Smooth muscle cell of the brain vasculature (primary cell): Measurements from ENCODE around the gene FGD5.

Experiments
- DNase-seq: peaks from one replicate; pipeline ENCODE4 v3.0.0-alpha.2; 2012; ENCODE audit warnings: low read depth, low spot score

FGD5 gene

DNA sequence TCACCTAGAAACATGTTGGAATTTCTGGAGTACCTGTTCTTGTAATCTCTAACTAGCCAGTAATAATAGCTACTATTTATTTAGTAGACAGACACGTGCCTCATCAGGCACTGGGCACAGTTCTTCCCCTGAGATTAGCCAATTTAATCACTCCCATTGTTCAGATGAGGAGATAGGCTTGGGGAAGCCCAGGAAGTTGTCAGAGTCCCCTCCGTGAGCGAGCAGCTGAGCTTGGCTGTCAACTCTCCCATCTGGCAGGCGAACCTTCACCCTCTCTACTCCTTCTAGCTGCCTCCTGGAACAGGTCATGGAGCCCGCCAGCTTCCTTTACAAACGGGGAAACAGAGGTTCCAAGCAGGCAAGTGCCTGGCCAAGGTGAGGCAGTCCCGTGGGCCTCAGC lies 31.1 kb upstream of the FGD5 start:
- DNase-seq, result no peak

DNA sequence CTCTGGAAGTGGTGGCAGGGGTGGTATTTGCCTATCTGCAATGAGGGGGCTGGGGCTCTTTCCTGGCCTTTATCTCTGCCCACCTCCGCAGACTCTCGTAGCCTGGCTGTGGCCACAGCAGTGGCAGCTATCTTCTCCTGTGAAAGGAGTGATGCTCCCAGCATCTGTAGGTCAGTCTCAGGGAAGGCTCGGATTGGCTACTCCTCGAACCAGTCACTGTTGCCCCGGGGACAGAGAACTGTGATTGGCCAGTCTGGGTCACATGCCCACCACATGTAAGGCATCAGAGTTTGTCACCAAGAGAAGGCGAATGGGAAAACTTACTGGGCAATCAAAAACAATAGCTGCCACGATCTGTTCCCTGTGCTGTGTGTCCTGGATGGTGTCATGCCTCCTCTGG lies 30.1 kb upstream of the FGD5 start:
- DNase-seq, result no peak

DNA sequence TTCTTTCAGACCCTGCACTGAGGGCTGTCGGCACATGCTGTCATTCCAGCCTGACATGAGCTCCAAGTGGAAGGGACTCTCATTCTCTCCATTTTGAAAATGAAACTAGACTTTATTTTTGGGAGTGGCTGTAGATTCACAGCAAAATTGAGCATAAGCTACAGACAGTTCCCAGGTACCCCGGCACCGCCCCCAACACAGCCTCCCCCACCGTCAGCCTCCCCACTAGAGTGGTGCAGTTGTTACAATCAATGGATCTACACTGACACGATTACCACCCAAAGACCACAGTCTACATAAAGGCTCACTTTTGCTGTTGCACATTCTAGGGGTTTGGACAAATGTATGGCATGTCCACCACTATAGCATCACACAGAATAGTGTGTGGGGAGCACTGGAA lies 29.5 kb upstream of the FGD5 start:
- DNase-seq, result no peak

DNA sequence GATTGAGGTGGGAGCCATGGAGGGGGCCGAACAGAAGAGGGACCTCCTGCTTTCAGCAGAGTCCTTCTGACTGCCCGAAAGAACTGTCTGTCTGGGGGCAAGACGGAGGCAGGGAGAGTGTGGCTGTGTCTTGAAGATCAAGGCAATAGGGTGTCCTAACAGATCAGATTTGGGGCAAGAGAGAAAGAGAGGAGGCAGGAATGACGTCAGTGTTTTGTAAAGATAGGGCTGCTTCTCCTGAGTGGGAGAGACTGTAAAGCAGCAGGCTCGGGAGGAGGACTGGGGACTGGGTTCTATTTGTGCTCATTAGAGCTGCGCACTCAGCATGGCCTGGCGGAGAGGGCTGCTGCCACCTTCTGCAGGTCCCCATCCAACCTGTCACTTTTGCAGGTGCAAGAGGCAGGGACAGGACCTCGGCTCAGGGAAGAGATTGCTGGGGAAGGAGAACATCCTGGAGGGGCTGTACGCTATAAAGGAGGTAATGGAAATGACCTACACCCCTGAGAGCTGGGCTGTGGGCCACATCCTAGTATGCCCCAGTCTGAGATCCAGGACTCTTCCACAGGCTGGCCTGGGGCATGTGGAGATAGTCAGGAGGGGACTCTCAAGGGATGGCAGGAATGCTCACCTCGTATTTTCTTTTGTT lies 29.0 kb upstream of the FGD5 start:
- DNase-seq, result no peak

DNA sequence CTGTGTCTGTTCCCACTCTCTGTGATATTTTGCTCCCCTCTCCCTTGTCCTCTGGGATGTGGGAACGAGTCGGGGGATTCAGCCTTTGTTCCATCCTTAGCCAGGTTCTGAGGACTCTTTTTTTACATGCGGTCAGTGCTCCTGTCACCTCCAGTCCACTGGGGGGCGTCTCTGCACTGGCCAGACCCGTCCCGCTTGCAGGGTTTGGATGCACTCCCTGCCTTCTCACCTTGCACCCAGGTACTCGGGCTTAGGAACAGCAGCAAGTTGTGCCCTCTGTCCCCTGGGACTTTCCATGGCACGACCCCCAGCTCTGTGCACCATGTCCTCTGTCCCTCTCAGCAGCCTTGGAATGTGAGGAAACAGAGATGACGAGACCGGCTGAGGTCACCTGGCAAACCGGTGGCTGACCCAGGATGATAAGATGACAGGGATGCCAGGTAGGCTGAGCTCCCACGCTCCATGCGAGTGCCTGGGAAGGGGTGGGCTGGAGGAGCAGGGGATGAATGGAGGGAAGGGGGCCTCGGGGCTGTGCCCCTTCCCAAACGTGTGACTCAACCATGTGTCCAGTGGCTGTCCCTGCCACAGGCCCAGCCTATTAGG lies 27.3 kb upstream of the FGD5 start:
- DNase-seq, result no peak

DNA sequence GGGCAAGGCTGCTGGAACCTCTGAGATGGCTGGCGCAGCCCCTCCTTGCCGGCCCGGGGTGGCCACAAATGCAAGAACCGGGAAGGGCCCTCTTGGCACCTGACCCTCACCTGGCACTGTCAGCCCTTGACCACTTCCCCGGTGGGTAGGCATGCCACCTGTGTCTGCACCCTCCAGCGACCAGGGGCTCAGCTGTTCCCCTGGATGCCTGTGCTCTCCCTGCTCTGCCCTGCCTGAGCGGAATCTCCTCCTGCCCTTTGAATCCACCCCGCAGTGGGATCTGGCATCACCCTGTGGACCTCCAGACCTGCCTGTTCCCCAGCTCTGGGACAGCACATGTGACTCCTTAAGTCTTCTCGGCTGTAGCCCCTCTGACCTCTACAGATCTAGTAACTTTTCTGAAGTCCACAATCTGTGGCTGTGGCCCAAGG lies 26.1 kb upstream of the FGD5 start:
- no peak for DNase-seq

DNA sequence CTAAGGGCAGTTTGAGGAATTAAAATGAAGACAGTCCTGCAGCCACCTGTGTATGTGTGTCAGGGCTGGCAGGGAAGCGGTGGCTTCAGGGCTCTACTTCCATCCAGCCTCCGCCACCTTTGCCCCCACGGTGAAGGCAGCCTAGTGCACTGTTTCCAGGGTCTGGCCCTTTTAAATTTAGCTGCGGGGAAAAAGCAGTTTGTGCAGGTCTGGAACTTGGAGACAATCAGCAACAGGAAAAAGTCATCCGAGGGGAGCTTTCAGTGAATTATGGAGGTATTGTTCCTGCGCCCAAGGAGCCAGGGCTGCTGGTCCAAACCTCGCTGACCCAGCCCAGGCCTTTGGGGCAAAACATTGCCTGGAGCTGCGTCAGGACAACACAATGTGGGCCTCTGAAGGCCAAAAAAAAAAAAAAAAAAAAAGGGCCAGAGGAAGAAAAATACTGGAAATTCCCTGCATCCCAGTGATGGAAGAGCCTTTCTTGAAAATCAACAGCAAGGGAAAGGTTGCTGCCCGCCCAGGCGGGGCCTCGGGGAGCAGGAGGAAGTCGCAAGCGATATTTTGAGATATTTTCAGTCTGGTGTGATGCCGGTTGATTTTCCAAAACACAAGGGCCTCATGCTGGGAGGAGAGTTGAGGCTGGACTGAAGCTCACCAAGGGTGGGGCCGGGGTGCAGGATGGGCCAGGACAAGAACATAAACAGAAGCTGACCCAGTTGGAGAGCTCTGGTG lies 25.5 kb upstream of the FGD5 start:
- no peak for DNase-seq

DNA sequence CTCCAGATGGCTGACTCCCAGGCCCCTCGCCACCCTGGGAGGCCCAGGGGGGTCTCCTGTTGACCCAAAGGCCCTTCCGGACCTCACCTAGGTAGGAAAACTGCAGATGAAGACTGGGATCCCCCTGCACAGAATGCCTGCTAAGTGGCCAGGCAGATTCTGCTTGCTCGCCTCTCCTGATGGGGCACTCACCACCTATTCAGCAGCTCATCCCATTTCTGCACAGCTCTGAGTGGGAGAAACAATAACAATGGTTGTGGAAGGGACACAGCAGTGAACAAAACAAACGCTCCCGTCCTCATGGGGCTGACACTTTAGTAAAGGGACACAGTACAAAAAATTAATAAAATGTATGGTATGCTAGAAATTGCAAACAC lies 24.9 kb upstream of the FGD5 start:
- no peak for DNase-seq

DNA sequence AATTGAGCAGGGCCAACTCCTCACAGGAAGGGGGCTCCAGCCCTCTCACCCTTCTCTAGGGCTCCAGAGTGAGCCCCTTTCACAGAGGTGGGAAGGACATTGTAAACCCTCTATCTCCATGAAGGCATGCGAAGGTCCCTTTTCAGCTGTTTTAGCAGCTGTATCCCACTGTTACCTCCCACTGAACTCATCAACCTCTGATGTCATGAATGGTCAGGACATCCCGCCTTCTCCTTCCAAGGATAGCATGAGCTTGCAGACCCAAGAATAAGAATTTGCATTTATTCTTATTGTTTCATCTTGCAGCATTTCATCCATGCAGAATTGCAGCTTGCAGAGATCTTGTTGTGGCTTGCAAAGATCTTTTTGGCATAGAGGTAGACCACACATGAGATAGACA lies 24.3 kb upstream of the FGD5 start:
- DNase-seq, result no peak

DNA sequence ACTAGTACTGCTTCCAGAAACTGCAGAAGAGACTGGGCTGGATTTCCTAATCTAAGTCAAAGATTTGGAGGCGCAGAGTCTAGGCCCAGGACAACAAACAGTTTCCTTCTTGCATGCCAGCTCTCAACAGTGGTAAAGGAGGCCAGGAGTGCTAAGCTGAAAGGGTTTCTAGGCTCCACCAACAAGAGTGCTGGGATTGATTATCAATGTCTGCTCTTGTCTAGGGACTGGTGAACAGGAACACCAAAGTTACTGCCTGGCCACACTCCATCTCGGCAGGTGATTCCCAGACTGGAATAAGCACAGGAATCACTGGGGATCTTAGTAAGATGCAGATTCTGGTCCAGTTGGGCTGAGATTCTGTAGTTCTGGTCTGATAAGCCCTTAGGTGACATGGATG lies 22.8 kb upstream of the FGD5 start:
- DNase-seq, result no peak

DNA sequence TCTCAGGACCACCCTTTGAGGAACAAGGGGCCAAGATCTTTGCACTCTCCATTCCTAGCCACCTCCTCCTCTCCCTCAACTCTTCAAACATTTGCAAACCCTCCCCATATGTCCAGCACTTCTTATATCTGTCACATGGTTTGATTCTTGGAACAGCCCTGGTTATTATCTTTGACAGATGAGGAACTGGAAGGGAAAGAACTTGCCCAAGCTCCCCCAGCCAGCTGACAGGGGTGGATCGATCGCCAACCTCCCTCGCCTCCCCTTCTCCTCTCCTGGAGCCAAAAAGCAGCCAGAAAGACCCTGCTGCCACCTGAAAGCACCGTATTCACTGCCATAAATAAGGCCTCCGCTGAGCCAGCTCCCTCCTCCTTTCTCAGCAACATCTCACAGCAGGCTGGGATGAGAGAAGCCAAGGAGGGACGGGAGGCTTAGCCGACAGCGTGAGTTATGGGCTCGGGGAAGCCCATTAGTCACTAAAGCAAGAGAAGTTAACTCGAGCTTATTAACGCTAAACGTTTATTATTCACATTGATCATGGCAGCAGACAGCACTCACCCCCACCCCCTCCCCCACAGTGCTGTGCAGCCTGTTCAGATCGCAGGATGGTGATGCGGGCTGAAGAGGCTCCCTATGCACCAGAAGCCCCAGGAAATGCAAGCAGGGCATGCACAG lies 22.2 kb upstream of the FGD5 start:
- no peak for DNase-seq

DNA sequence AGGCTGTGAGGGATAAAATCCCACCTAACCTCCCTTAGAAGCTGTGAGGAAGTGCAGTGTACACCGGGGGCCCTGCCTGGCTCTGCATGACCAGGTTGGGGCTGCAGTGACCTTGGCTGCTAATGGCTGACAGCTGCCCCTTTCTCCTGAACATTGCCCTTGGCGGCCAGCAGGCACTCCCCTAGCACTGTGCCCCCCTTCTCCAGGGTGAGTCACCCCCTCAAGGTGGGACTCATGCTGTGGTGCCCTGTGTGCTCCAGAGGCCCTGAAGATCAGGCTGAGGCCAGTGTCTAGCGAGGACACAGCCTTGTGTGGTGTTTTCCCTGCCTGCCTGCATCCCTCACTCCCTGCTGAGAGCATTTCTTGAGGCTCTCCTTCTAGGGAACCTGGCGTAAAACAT lies 21.0 kb upstream of the FGD5 start:
- DNase-seq, result no peak

DNA sequence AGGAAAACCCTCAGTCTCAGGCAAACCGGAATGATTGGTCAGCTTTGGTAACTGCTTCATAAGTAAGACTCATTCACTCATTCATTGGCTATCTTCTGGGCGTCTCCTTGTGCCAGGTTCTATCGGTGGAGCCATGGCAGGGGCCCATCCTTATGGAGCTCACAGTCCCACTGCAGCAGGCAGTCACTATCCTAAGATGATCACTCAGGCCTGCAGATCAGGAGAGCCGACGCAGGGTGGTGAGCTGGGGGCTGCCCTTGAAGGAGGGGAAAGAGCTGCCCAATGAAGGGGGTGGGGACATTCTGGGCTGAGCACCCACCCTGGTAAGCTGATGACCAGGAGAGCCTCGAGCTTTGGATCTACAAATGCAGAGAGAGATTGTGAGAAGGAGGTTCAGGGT lies 20.5 kb upstream of the FGD5 start:
- no peak for DNase-seq

DNA sequence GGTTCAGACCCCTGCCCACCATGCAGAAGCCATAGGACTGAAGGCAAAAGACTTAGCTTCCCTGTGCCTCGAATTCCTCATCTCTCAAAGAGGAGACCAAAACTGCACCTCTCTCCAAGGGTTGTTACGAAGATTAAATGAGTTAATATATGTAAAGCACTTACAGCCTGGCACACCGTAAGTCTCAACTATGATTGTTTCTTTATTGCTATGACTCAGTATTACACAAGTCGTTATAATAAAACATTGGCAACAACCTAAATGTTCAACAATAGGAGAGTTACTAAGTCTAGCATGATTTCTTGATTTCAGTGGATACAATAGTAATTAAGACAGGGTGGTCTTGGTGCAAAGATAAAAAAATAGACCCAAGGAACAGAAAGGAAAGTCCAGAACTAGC lies 19.6 kb upstream of the FGD5 start:
- no peak for DNase-seq

DNA sequence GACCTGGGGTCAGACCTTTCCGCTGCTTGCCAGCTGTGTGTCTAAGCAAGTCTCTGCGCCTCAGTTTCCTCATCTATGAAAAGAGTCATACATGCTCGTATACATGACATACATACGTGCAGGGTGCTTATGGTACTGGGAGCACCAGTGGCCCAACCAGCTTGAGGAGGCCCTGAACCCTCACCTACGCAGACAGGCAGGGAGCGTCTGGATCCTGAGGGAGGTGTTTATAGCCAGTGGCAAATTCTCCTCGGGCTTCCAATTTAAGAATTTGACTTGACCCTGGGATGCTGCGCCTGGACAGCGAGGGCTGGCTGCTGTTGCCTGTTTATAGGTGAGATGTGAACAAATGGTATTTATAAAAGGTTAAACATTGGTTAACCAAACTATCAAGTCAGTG lies 17.7 kb upstream of the FGD5 start:
- no peak for DNase-seq

DNA sequence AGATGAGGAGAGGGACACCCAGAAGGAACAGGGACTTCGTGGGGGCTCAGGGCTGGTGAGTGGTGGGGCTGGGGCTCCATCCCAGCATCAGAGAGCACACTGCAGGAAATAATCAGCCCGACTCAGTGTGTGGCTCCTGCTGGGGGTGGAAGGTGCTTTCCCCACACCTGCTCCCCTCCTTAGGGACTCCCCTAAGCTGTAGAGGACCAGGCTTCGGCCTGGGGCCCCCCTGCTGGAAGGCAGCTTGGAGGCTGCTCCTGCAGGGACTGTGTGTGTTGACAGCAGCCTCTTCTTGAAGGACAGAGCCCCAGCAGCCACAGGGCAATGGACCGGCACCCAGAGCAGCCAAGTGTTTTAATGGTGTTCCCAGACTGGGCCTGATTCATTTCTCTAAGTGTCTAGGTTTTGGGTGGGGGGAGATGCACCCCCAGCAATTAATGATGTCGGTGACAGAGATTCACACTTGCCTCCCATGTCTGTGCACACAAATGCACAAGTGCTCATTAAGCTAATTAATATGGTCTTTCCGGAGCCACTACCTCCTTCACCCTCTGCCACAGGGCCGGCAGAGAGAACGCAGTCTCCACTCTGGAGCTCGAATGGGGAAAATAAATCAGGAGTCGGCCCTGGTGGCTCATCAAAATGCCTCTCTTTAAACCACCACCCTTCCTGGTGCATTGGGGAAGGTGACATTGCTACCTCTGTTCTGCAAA lies 16.9 kb upstream of the FGD5 start:
- no peak for DNase-seq

DNA sequence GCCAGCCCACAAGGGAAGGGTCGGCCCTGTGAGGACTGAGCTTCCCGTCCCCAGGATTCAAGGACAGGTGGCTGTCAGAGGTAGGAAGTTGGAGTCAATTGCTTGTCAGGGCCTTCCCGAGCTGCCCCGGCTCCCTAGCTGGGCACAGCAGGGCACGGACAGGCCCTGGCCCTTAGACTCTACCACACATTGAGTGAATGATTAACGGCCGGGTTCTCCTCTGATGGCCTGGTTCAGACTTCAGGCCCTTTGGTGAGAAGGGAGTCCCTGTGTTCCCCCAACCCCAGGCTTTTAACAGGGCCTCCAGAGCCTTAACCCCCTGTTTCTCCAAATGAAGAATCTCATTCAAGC lies 16.4 kb upstream of the FGD5 start:
- no peak for DNase-seq

DNA sequence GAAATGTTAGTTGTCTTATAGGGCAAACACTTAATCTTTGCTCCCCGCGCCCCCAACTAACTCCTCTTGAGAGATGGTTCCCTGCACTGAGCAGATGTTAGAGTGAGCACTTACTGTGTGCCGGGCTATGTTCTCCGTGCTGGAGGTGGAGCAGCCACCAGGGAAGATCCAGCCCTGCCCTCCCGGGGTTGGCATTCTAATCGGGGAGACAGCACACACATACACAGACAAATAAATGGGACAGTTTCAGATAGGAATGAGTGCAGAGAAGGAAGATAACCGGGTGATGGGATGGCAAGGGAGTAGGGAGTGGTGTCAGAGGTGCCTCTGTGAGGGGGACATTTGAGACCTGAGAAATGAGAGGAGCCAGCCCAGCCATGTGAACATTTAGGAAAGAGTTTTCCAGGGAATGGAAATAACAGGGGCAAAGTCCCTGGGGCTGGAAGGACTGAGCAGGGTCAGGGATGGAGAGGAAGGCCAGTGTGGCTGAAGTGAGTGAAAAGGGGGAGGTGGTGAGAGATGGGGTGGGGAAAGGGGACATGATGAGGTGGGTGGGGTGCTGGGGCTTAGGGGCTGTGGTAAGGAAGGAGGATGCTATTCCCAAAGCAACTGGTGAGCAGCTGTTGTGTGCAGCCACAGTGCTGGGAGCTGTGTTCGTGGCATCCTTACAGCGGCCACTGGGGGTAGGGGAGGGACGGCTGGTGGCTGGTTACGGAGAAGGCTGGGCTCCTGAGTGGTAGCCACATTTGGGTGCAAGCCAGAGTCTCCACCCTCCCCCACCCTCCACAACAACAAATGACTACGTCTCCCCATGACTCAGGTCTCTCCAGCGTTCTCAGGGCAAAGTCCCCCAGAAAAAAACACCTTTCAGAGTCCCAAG lies 15.4 kb upstream of the FGD5 start:
- DNase-seq, result no peak

DNA sequence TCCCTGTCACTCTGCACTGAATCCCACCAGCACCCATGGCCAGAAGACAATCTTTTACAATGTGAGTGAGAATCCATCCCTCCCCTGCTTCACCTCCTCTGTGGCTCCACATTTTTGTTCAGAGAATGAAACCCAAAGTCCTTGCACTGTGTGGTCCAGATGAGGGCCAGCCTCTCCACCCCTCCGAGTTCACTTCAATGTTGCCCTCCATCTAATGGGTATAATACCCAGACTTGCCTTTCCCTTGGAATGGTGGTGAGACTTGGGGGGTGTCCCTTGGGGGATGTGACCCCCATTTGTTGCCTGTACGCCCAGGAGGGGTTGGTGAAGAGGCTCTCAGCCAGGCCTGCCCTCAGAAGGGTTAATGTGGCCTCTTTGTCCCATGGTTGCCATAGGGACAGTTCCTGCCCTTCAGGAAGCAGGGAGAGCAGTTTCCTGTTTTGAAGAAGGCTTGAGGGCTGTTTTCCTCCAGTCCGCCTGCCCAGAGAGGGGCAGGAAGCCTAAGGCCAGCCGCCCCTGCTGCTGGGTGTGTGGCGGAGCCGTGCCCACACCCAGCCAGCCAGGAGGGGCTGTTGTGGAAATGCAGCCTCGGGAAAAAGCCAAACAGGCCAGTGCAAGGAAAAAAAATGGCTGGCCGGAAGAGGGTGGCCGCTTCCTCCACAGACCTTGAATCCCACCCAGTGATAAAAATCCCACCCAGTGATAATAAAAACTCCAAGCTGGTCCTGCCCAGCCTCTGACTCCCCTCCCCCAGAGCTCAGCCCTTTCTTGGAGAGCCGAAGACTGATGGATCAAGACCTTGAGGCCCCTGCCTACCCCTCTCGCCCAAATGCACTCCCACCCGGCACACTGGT lies 14.6 kb upstream of the FGD5 start:
- DNase-seq, result no peak
